ENCODE results near the gene AGL. TPM values are rescaled to one million over a fixed set of nuclear protein-coding genes. Genes with fewer than 3 reads are reported as not detected.

Gene AGL
- total and polyA plus RNA-seq, 2 of the 8 experiments (the other 6 are each of a cell fraction or from before 2014, with no cell fraction given), result 2.7 to 19.2 TPM

DNA sequence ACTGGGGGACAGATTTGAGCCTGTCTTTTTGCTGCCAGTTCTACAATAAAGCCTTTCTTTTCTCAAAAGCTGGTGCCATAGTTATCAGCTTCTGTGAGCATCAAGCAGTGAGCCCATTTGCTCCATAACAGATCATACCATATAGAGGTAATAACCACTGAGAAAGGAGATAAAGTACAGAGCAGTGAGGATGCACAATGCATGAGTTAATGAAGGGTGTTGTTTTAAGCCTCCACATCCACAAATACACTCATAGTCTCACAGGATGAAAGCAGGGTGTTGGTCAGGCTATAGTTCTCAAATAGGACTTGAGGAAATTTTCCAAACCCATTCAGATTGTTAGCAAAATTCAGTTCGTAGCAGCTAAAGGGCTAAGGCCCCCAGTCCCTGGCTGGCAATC lies 94.0 kb downstream of the AGL start:
- H3K79me1 ChIP-seq (ENCODE audit: low read depth, low read length), result no peaks in the 10 kb centered on the region
- H3K27me3 ChIP-seq (replicated peaks in 1 of 4; ENCODE audit: control insufficient read depth in 3 of 4, extremely low read depth in 1 of 4, insufficient read depth in 3 of 4, low read length in 3 of 4), result no peaks in the 10 kb centered on the region
- H3K9me3 ChIP-seq (ENCODE audit: insufficient read depth in 2 of 2, low read depth in 1 of 2, low read length in 1 of 2), result no peaks in the 10 kb centered on the region
- ChIA-PET CTCF (ENCODE audit: partially characterized antibody) (interaction anchor here (0.8 kb wide), 1 partner anchor 14 kb away, joined by 4 read pairs; no protein-coding TSS in a partner anchor), POLR2A (ENCODE audit: partially characterized antibody) (interaction anchor here (1.5 kb wide), 1 partner anchor 26 kb away, joined by 5 read pairs; the partner anchor contains the start of gene SLC35A3)
- no peak for FAIRE-seq
- H4K20me1 ChIP-seq (replicated peaks in 1 of 2; ENCODE audit: control insufficient read depth in 1 of 2, insufficient read depth in 2 of 2, low read length in 2 of 2), result no peaks in the 10 kb centered on the region
- H3K4ac ChIP-seq (replicated peaks; ENCODE audit: insufficient read length, low read depth, low read length), result no peak overlapping the region
- H4K8ac ChIP-seq (ENCODE audit: extremely low read depth, insufficient read depth, low read length), result no peak overlapping the region
- no peak overlapping the region for H2BK12ac ChIP-seq (ENCODE audit: low read depth, low read length)
- 79% methylated on average over 1 of the region's 1 CpG; no CpG with 5 or more reads in 1 of the 2 experiments for WGBS, 2 experiments (ENCODE audit: extremely low coverage in 1 of 2, insufficient coverage in 1 of 2, insufficient read length in 1 of 2, insufficient replicate concordance in 2 of 2, low coverage in 1 of 2, low lambda C conversion rate in 2 of 2, missing lambda C conversion rate in 1 of 2)
- no peak for DNase-seq (ENCODE audit: low read depth in 1 of 2, low spot score in 2 of 2)
- H3K36me3 ChIP-seq (ENCODE audit: control insufficient read depth in 2 of 4, insufficient read depth in 4 of 4, low read length in 3 of 4), result no peaks in the 10 kb centered on the region
- no peak overlapping the region for H3K9ac ChIP-seq (replicated peaks in 1 of 4; ENCODE audit: extremely low read depth in 1 of 4, low read depth in 3 of 4, low read length in 3 of 4)
- H3K4me1 ChIP-seq (replicated peaks in 1 of 4; ENCODE audit: control insufficient read depth in 3 of 4, insufficient read depth in 4 of 4, low read length in 3 of 4), result no peaks in the 10 kb centered on the region
- H3K79me2 ChIP-seq (ENCODE audit: control insufficient read depth in 1 of 2, insufficient read depth in 2 of 2, low read length in 2 of 2), result no peaks in the 10 kb centered on the region
- H3K14ac ChIP-seq (ENCODE audit: insufficient read length), result no peak overlapping the region
- no peak overlapping the region for H3K23ac ChIP-seq (ENCODE audit: insufficient read length)
- H4K5ac ChIP-seq (ENCODE audit: insufficient read length, low read depth, low read length), result no peak overlapping the region
- H4K91ac ChIP-seq (replicated peaks; ENCODE audit: insufficient read length, low read length), result no peak overlapping the region
- H3K56ac ChIP-seq (replicated peaks; ENCODE audit: insufficient read length, low read depth, low read length), result no peak overlapping the region
- H2AFZ ChIP-seq (ENCODE audit: low read length), result peak overlapping the region; percentile 72
- H2BK20ac ChIP-seq (ENCODE audit: low read length), result no peak overlapping the region
- no peak overlapping the region for H2BK5ac ChIP-seq (ENCODE audit: low read depth, low read length)
- no peak overlapping the region for H3K4me2 ChIP-seq (ENCODE audit: insufficient read depth in 1 of 2, low read depth in 2 of 2, low read length in 2 of 2)
- H3K27ac ChIP-seq (ENCODE audit: low read depth, low read length), result no peak overlapping the region
- no peaks in the 10 kb centered on the region for H3K23me2 ChIP-seq (ENCODE audit: low read depth, low read length)
- H3K4me3 ChIP-seq (ENCODE audit: extremely low read depth in 1 of 4, insufficient read depth in 2 of 4, low read depth in 3 of 4, low read length in 4 of 4), result no peak overlapping the region
- no peak for TF ChIP-seq RFX5 (IDR thresholded peaks at IDR 0.05; ENCODE audit: borderline replicate concordance, low read depth, low read length)
- TF ChIP-seq JUND (IDR thresholded peaks at IDR 0.05; ENCODE audit: low read length), result no peak
- TF ChIP-seq RXRA (IDR thresholded peaks at IDR 0.05; ENCODE audit: insufficient read depth, low read depth, low read length), result no peak
- no peak for TF ChIP-seq POLR2A (IDR thresholded peaks at IDR 0.05; ENCODE audit: control extremely low read depth in 1 of 2, low read depth in 2 of 2, low read length in 2 of 2)
- no peak for TF ChIP-seq EP300 (IDR thresholded peaks at IDR 0.05; ENCODE audit: borderline replicate concordance in 1 of 2, low read depth in 2 of 2, low read length in 2 of 2)
- TF ChIP-seq RNF2 (IDR thresholded peaks at IDR 0.05; ENCODE audit: borderline replicate concordance, low read depth, low read length, missing control alignments, poor library complexity, severe bottlenecking), result no peak
- TF ChIP-seq E2F6 (IDR thresholded peaks at IDR 0.05), result no peak
- no peak for TF ChIP-seq SRF (IDR thresholded peaks at IDR 0.05; ENCODE audit: low read depth, low read length)
- no peak for TF ChIP-seq TAF7 (optimal IDR thresholded peaks at IDR 0.05; ENCODE audit: borderline replicate concordance, low read depth, low read length)
- TF ChIP-seq POLR2AphosphoS5 (IDR thresholded peaks at IDR 0.05; ENCODE audit: low read depth, low read length), result no peak
- TF ChIP-seq SP1 (IDR thresholded peaks at IDR 0.05; ENCODE audit: low read depth, low read length), result no peak
- no peak overlapping the region for H2BK15ac ChIP-seq (ENCODE audit: low read length)
- no peak overlapping the region for H2BK120ac ChIP-seq (replicated peaks; ENCODE audit: low read depth, low read length)
- no peak overlapping the region for H2AK5ac ChIP-seq (ENCODE audit: low read depth, low read length)
- no peak overlapping the region for H3K18ac ChIP-seq (ENCODE audit: extremely low read depth, low read length)
